Activated CD4-positive, alpha-beta T cell treated with anti-CD3 and anti-CD28 coated beads, Interleukin-10, Interleukin-2, amounts not matched to agents 100 ng/mL and 50 ng/mL, durations not matched to agents 16 hours and 8 hours (primary cell): ENCODE data around the gene SEC24D.

Source experiments
- DNase-seq: peaks from one replicate; pipeline ENCODE4 v3.0.0-alpha.2; 2020

SEC24D gene

GRCh38 chr4:118843237-118843636 is 7.3 kb upstream of the SEC24D start:
- no peak for DNase-seq

GRCh38 chr4:118842055-118842454 is 6.1 kb upstream of the SEC24D start:
- DNase-seq = no peak

GRCh38 chr4:118839221-118839927 is 3.4 kb upstream of the SEC24D start:
- no peak for DNase-seq

GRCh38 chr4:118837121-118837507 is 1.2 kb upstream of the SEC24D start:
- no peak for DNase-seq

- peak; percentile 70 for DNase-seq
Measured at GRCh38 chr4:118836301-118837120, 585 bp upstream of the SEC24D start.

GRCh38 chr4:118834960-118835569 is 861 bp downstream of the SEC24D start:
- peak; percentile 68 for DNase-seq

- no peak for DNase-seq
Measured at GRCh38 chr4:118834070-118834469, 1.9 kb downstream of the SEC24D start.

- DNase-seq = no peak
Measured at GRCh38 chr4:118833192-118833820, 2.6 kb downstream of the SEC24D start.

GRCh38 chr4:118829107-118829506 is 6.8 kb downstream of the SEC24D start:
- no peak for DNase-seq

- peak; percentile 56 for DNase-seq
Measured at GRCh38 chr4:118826723-118827444, 9.0 kb downstream of the SEC24D start.

GRCh38 chr4:118825799-118826198 is 10.1 kb downstream of the SEC24D start:
- DNase-seq = peak; percentile 42

- DNase-seq = no peak
Measured at GRCh38 chr4:118824141-118824540, 11.8 kb downstream of the SEC24D start.

- no peak for DNase-seq
Measured at GRCh38 chr4:118823471-118823870, 12.5 kb downstream of the SEC24D start.

- DNase-seq = no peak
Measured at GRCh38 chr4:118821590-118822293, 14.2 kb downstream of the SEC24D start.

- no peak for DNase-seq
Measured at GRCh38 chr4:118817178-118817930, 18.6 kb downstream of the SEC24D start.

- peak; percentile 15 for DNase-seq
Measured at GRCh38 chr4:118816538-118817177, 19.3 kb downstream of the SEC24D start.

- DNase-seq = no peak
Measured at GRCh38 chr4:118814891-118815290, 21.0 kb downstream of the SEC24D start.

GRCh38 chr4:118814058-118814457 is 21.9 kb downstream of the SEC24D start:
- no peak for DNase-seq

GRCh38 chr4:118813561-118813960 is 22.4 kb downstream of the SEC24D start:
- no peak for DNase-seq

- DNase-seq = no peak
Measured at GRCh38 chr4:118811832-118812231, 24.1 kb downstream of the SEC24D start.
